Right renal pelvis (tissue), 4 donors: Measurements from ENCODE around the gene DMRTB1. TPM values are rescaled to one million over a fixed set of nuclear protein-coding genes. Genes with fewer than 3 reads are reported as not detected.

Experiments
- DNase-seq, 4 donors: peaks; one replicate each; pipeline ENCODE4 v3.0.0-alpha.2; 2013; ENCODE audit warnings: low read depth in 4 of 4, low spot score in 3 of 4, missing footprints in 1 of 4
- polyA plus RNA-seq, 4 donors: library from polyadenylated mRNA; unstranded; fragments of 120-200 nt; gene quantifications; one replicate each; pipeline ENCODE4 v1.2.1, GENCODE V29; 2013; ENCODE audit not compliant: insufficient read length in 4 of 4

Gene DMRTB1
- polyA plus RNA-seq, 4 donors, result 0.04 to 0.18 (median 0.17) TPM; not detected in 1

DNA sequence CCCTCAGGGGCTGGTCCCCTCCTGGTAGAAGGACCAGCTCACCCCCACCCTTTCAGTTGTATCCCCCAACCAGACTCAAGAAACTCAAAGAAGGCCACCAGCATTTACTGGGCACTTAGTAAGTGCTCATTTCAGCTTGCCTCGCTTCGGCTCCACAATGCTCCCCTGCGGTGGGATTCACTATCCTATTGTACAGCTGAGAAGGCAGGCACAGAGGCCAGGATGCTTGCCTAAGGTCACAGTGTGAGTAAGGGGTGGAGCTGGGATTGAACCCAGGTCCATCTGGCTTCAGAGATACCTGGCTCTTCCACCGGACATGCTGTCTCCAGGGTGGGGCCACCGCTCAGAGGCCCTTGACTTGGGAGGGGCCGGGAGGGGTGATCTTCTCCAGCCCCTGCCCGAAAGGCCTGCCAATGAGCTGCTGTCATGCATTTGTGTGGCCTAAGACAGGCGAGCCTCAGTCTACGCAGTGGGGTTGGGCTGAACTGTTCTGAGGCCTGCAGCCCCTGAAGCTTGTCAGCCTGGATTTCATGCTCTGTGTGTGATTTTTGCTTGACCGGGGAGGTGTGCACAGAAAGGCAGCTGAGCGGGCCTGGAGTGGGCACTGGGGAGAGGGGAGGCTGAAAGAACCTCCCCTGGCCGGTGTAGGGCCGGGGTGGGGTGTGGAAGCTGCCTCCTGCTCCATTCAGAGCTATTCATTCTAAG, 48.1 kb downstream of the DMRTB1 start:
- no peak for DNase-seq

DNA sequence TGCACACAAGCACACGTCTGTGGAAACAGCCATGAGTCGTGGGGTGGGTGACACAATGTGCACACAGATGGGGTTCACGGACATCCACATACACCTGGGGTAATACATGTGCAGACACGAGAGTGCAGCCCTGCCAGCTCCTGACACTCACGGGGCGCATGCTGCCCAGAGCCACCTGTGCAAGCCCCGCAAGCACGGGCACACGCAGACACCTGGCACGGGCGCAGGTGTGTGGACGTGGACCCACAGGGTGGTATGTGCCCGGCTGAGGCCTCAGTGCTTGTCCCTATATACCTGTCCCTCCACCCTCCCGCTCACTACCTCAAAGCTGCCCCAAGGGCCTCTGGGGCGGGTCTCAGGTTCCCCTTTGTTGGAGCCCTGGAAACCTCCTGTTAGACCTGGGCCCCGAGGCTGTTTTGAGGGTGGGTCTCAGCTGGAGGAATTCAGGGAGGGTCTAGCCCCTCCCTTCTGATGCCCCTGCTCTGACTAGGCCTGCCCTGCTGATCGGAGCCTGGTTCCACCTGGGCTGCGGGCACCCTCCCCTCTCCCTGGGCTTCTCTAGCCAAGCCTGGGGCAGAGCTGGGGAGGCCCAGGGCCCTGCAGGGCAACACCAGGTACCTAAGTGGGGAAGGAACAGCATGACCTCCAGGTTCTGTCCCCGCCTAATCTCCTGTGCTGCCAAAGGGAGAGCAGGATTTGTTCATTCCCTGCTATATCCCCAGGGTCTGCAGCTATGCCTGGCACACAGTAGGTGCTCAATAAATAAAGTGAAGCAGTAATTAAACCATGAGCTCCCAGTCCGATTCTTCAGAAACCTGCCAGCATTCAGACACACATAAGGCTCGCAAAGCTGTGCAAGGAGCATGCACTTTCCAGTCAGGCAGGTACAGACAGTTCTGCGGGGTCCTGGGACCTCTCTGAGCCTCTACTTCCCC, 49.1 kb downstream of the DMRTB1 start:
- no peak for DNase-seq

GRCh38 chr1:53508991-53509666, 49.9 kb downstream of the DMRTB1 start:
- no peak for DNase-seq

DNA sequence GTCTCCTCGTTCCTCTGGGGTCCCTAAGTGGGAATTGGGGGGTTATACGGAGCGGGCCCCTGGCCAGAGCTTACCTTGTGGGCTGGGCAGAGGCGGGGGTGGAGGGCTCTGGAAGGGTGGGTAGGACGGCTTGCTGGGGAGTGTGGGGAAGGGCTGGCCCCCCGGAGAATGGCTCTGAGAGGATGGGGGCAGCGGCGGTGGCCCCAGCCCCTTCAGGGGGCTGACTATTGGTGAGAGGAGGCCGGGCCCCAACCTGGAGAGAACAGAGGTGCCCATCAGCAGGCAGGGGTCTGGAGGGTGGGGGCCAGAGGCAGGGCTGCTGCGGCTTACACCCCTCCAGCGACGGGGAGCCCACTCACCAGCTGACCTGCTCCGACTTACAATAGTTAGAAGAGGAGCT, 50.6 kb downstream of the DMRTB1 start:
- no peak for DNase-seq

DNA sequence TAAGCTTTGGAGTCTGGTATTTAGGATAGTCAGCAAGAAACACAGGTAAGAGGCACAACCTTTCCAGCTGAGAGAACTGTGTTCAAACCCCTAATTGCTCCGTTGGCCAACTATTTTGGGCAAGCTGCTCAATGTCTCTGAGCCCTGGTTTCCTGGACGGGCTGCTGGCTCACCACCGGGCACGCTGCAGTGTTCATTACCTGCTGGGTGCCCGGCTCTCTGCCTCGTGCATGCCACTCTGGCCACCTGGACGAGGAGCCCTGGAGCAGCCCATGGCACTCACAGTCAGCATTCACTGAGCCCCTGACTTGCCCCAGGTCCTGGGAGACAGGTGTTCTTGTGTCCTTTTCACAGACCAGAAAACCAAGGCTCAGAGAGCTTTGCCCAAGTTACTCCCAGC, 51.0 kb downstream of the DMRTB1 start:
- DNase-seq, result no peak

DNA sequence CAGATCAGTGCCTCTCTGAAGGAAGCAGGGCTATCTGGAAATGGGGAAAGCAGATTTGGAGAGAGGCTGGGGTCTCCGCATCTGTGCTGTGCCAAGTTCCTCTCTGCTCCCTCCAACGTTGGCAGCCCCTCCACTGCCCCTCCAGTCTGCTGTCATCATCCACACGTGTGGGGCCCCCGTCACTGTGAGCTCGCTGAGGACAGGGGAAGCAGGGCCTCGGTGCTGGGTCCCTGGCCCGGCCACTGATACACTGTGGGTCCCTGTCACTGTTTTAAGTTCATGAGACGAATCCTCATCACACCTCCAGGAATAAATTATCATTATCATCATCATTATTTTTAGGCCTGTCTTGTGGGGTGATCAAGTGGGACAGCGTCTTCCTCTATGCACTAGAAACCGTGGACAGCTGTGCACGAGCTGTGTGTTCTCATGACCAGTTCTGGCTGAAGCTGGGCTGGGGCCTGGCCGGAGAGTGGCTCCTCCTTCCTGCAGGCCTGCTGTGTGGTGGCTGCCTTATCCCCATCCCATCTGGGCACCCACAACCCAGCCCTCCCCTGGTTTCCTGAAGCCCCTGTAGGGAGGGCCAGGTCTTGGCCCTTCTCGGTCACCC, 52.2 kb downstream of the DMRTB1 start:
- no peak for DNase-seq

GRCh38 chr1:53511933-53512806, 53.0 kb downstream of the DMRTB1 start:
- no peak for DNase-seq

DNA sequence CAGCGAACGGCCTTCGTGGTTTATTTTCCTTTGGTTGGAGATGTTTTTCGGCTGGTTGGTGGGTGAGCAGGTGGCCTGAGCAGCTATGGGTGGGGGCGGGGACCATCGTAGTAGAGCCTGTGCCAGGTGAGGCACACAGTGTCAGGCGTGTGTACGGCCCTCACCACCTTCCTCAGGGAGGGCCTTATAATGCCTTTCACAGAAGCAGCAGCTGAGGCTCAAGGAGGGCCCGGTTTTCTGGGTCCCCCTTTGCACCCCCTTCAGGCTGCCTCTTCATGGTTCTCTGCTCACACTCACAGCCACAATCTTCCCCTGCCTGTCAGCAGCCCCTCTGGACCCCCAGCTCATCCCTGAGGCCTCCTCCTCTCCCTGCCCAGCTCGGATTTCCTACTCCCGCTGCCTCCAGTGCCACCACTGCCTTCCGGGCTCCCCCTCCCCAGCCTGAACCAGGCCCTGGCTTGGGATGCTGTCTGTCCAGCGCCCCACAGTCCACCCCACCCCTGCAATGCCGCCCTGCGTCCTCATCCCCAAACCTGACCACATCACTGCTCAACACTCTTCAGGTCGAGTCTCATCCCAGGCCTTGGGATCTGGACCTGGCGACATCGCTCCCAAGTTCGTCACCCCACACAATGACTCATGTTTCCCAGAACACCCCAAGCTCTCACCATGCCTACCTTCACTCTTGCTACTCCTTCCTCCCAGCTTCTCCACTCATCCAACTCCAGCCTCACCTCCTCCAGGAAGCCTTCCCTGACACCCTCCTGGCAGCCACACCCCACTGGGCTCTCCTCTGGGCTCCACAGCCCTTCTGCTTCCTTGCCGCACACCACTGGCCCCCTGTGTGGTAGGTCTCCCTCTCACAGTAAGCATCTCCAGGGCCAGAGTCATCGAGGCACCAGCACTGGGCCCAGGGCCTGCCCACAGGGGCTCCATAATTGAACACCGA, 53.9 kb downstream of the DMRTB1 start:
- DNase-seq, result no peak

GRCh38 chr1:53513846-53514245, 54.6 kb downstream of the DMRTB1 start:
- no peak for DNase-seq

- DNase-seq, result no peak
Observed at GRCh38 chr1:53514436-53514835, 55.2 kb downstream of the DMRTB1 start.

DNA sequence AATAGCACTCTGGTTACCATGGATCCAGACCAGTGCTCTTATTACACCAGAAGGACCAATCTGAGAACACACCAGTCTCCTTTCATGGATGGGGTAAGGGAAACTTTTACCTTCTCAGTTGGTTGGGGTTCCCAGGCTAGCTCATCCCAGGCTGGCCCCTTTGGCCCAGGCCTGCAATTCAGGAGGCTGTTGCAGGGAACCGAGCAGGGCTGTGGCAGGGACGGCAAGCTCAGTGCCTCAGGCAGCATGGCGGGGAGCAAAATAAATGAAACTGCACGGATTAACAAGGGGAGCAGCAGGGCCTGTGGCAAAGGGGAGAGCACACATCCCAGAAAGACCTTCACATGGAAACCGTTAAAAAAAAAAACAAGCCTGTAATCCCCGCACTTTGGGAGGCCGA, 57.0 kb downstream of the DMRTB1 start:
- no peak for DNase-seq

Other genes starting within 250 kb of the DMRTB1 start
- 10 to 100 TPM; 76.1 to 95.5 (median 83.7) TPM for gene CZIB, start 238.8 kb upstream of the DMRTB1 start, polyA plus RNA-seq
- gene MAGOH, start 220.9 kb upstream of the DMRTB1 start, polyA plus RNA-seq, result 10 to 100 TPM; 80.5 to 97.3 (median 90.7) TPM
- 1 to 10 TPM; 4.8 to 6.6 (median 5.3) TPM for gene LRP8, start 131.3 kb upstream of the DMRTB1 start, polyA plus RNA-seq